ENCODE measurements around the gene PRPF39.

GRCh38 chr14:45065540-45065939 lies 18.4 kb upstream of the PRPF39 start:
- TF ChIP-seq CTCF (conservative IDR thresholded peaks at IDR 0.05; ENCODE audit: low read depth, low read length) (no peak), EZH2 (IDR thresholded peaks at IDR 0.05; ENCODE audit: borderline replicate concordance, low read depth, low read length, poor library complexity, severe bottlenecking) (no peak)

Measured in A673 (cell line).